Type B pancreatic cell (in vitro differentiated cells): Measurements from ENCODE around the gene KLF17. TPM values are rescaled to one million over a fixed set of nuclear protein-coding genes. Genes with fewer than 3 reads are reported as not detected.

Source experiments
- DNase-seq: peaks from one replicate; pipeline ENCODE4 v3.0.0; 2021; ENCODE audit warnings: mixed read lengths; ENCODE audit not compliant: unreplicated experiment; ENCODE audit errors: extremely low spot score
- H3K27ac Mint-ChIP-seq: 2 replicates; pipeline ENCODE4 v1.8.0; 2021; ENCODE audit warnings: mild to moderate bottlenecking, mixed read lengths
- H3K27me3 Mint-ChIP-seq: 2 replicates; pipeline ENCODE4 v1.8.0; 2021; ENCODE audit warnings: mixed read lengths
- H3K36me3 Mint-ChIP-seq: 2 replicates; pipeline ENCODE4 v1.8.0; 2021; ENCODE audit warnings: mixed read lengths
- H3K4me1 Mint-ChIP-seq: one replicate; pipeline ENCODE4 v1.8.0; 2021; ENCODE audit warnings: mixed read lengths; ENCODE audit not compliant: unreplicated experiment
- H3K4me3 Mint-ChIP-seq: 2 replicates; pipeline ENCODE4 v1.8.0; 2021; ENCODE audit warnings: mild to moderate bottlenecking, mixed read lengths
- H3K9me3 Mint-ChIP-seq: 2 replicates; pipeline ENCODE4 v1.8.0; 2021; ENCODE audit warnings: mixed read lengths
- CTCF ChIP-seq: fragments of 200-600 bp; sonication (generic); conservative IDR thresholded peaks from 2 replicates; pipeline ENCODE4 v1.5.0; 2021; ENCODE audit warnings: antibody characterized with exemption, mild to moderate bottlenecking
- total RNA-seq: library from RNA; stranded (reverse); gene quantifications from 2 replicates; pipeline ENCODE4 v1.2.1, GENCODE V29; 2021; ENCODE audit warnings: low replicate concordance

KLF17 gene
- total RNA-seq, 1 donor from 2014 or later = not detected

- Mint-ChIP-seq H3K36me3 (no peaks in the 10 kb centered on the region), H3K27ac (no peak overlapping the region), H3K4me3 (no peak overlapping the region), H3K27me3 (peaks cover 30% of the 10 kb centered on the region), H3K9me3 (no peaks in the 10 kb centered on the region), H3K4me1 (no peaks in the 10 kb centered on the region)
- no peak for TF ChIP-seq CTCF
- DNase-seq = no peak
Measured at GRCh38 chr1:44119525-44119924, 904 bp downstream of the KLF17 start.

GRCh38 chr1:44120398-44120949, 1.9 kb downstream of the KLF17 start:
- TF ChIP-seq CTCF = no peak
- Mint-ChIP-seq H3K36me3 (no peaks in the 10 kb centered on the region), H3K27ac (no peak overlapping the region), H3K9me3 (no peaks in the 10 kb centered on the region), H3K4me3 (no peak overlapping the region), H3K27me3 (peaks cover 30% of the 10 kb centered on the region), H3K4me1 (no peaks in the 10 kb centered on the region)
- DNase-seq = no peak

GRCh38 chr1:44129616-44130500, 11.2 kb downstream of the KLF17 start:
- Mint-ChIP-seq H3K36me3 (no peaks in the 10 kb centered on the region), H3K4me1 (no peaks in the 10 kb centered on the region), H3K9me3 (no peaks in the 10 kb centered on the region), H3K4me3 (no peak overlapping the region), H3K27me3 (peaks cover 27% of the 10 kb centered on the region), H3K27ac (no peak overlapping the region)
- peak; percentile 58 for DNase-seq
- no peak for TF ChIP-seq CTCF

- no peak overlapping the region for H3K4me3 Mint-ChIP-seq
- no peak overlapping the region for H3K27ac Mint-ChIP-seq
- peak; percentile 15 for DNase-seq
- H3K9me3 Mint-ChIP-seq = no peaks in the 10 kb centered on the region
- H3K27me3 Mint-ChIP-seq = peaks cover 28% of the 10 kb centered on the region
- H3K4me1 Mint-ChIP-seq = no peaks in the 10 kb centered on the region
- H3K36me3 Mint-ChIP-seq = no peaks in the 10 kb centered on the region
- no peak for TF ChIP-seq CTCF
Measured at GRCh38 chr1:44131411-44131810, 12.8 kb downstream of the KLF17 start.

- DNase-seq = peak; percentile 58
- H3K4me3 Mint-ChIP-seq = no peak overlapping the region
- no peak for TF ChIP-seq CTCF
- no peaks in the 10 kb centered on the region for H3K4me1 Mint-ChIP-seq
- H3K36me3 Mint-ChIP-seq = no peaks in the 10 kb centered on the region
- H3K9me3 Mint-ChIP-seq = no peaks in the 10 kb centered on the region
- no peak overlapping the region for H3K27ac Mint-ChIP-seq
- H3K27me3 Mint-ChIP-seq = peaks cover 21% of the 10 kb centered on the region
Measured at GRCh38 chr1:44134071-44134920, 15.7 kb downstream of the KLF17 start.
